Trophoblast cell (in vitro differentiated cells and primary cell): ENCODE measurements around the gene GALR2.

ENCODE experiments used
- DNase-seq, 2 donors: peaks; one replicate each; pipeline ENCODE4 v3.0.0-alpha.2; 2016
- H2AFZ ChIP-seq: 2 replicates; pipeline ENCODE4 v1.6.1; 2013; ENCODE audit warnings: low read length, moderate library complexity, mild to moderate bottlenecking; ENCODE audit not compliant: insufficient read depth, poor library complexity
- H2AK5ac ChIP-seq: 2 replicates; pipeline ENCODE4 v1.6.1; 2013; ENCODE audit warnings: mild to moderate bottlenecking, low read length
- H2BK120ac ChIP-seq: 2 replicates; pipeline ENCODE4 v1.6.1; 2013; ENCODE audit warnings: low read length, mild to moderate bottlenecking, moderate library complexity; ENCODE audit not compliant: insufficient read depth, poor library complexity
- H2BK12ac ChIP-seq: 2 replicates; pipeline ENCODE4 v1.6.1; 2013; ENCODE audit warnings: mild to moderate bottlenecking, low read length, moderate library complexity
- H2BK5ac ChIP-seq: 2 replicates; pipeline ENCODE4 v1.6.1; 2013; ENCODE audit warnings: low read length, low read depth, moderate library complexity, mild to moderate bottlenecking; ENCODE audit not compliant: poor library complexity
- H3K14ac ChIP-seq: 2 replicates; pipeline ENCODE4 v1.6.1; 2013; ENCODE audit warnings: mild to moderate bottlenecking, low read length
- H3K18ac ChIP-seq: 2 replicates; pipeline ENCODE4 v1.6.1; 2013; ENCODE audit warnings: mild to moderate bottlenecking, low read length
- H3K23ac ChIP-seq: 2 replicates; pipeline ENCODE4 v1.6.1; 2013; ENCODE audit warnings: low read length
- H3K27ac ChIP-seq: 2 replicates; pipeline ENCODE4 v1.5.1; 2013; ENCODE audit warnings: low read depth, mild to moderate bottlenecking, inconsistent platforms, low read length, moderate library complexity
- H3K27me3 ChIP-seq: 2 replicates; pipeline ENCODE4 v1.6.1; 2013; ENCODE audit warnings: inconsistent platforms, mild to moderate bottlenecking, low read length, moderate library complexity; ENCODE audit not compliant: insufficient read depth
- H3K36me3 ChIP-seq, 2 experiments: 1 replicate in 1 of 2; 2 replicates in 1 of 2; pipeline ENCODE4 v1.6.1; 2013; ENCODE audit warnings: low read length in 2 of 2, mild to moderate bottlenecking in 2 of 2, moderate library complexity in 1 of 2; ENCODE audit not compliant: insufficient read depth in 2 of 2, control insufficient read depth in 1 of 2
- H3K4ac ChIP-seq: 2 replicates; pipeline ENCODE4 v1.6.1; 2013; ENCODE audit warnings: low read depth, mild to moderate bottlenecking, low read length, moderate library complexity
- H3K4me1 ChIP-seq, 2 experiments: 1 replicate in 1 of 2; 2 replicates in 1 of 2; pipeline ENCODE4 v1.6.1; 2013; ENCODE audit warnings: low read length in 2 of 2, mild to moderate bottlenecking in 2 of 2, moderate library complexity in 1 of 2; ENCODE audit not compliant: insufficient read depth in 2 of 2, control insufficient read depth in 1 of 2
- H3K4me2 ChIP-seq: 2 replicates; pipeline ENCODE4 v1.6.1; 2013; ENCODE audit warnings: inconsistent platforms, mild to moderate bottlenecking, low read length, moderate library complexity
- H3K4me3 ChIP-seq: 2 replicates; pipeline ENCODE4 v1.5.1; 2013; ENCODE audit warnings: mild to moderate bottlenecking, low read depth, low read length, inconsistent platforms
- H3K79me1 ChIP-seq: one replicate; pipeline ENCODE4 v1.6.1; 2013; ENCODE audit warnings: low read length
- H3K79me2 ChIP-seq: 2 replicates; pipeline ENCODE4 v1.6.1; 2013; ENCODE audit warnings: low read length, mild to moderate bottlenecking; ENCODE audit not compliant: control insufficient read depth, insufficient read depth, poor library complexity
- H3K9ac ChIP-seq: 2 replicates; pipeline ENCODE4 v1.6.1; 2013; ENCODE audit warnings: mild to moderate bottlenecking, low read length
- H3K9me3 ChIP-seq: 2 replicates; pipeline ENCODE4 v1.6.1; 2013; ENCODE audit warnings: low read depth, mild to moderate bottlenecking, control low read depth, inconsistent platforms, low read length; ENCODE audit not compliant: insufficient read depth
- H4K12ac ChIP-seq: 2 replicates; pipeline ENCODE4 v1.6.1; 2013; ENCODE audit warnings: low read depth, mild to moderate bottlenecking, low read length, moderate library complexity
- H4K8ac ChIP-seq: 2 replicates; pipeline ENCODE4 v1.6.1; 2013; ENCODE audit warnings: low read depth, mild to moderate bottlenecking, low read length, moderate library complexity
- H4K91ac ChIP-seq: one replicate; pipeline ENCODE4 v1.6.1; 2013; ENCODE audit warnings: low read depth, mild to moderate bottlenecking, low read length, moderate library complexity
- WGBS: extraction: QIAGEN DNeasy Blood & Tissue Kit; methylation state at CpG from one replicate; pipeline ENCODE4 v1.1.7; 2013; ENCODE audit warnings: missing lambda C conversion rate; ENCODE audit not compliant: insufficient read length, insufficient coverage; ENCODE audit errors: extremely low coverage; 5-methylcytosine and 5-hydroxymethylcytosine counted together

GALR2 gene

GRCh38 chr17:76082326-76083251, 8.0 kb downstream of the GALR2 start:
- peaks cover 48 to 51% of the 10 kb centered on the region in 2 experiments for H3K36me3 ChIP-seq
- H3K9me3 ChIP-seq: peaks cover 5% of the 10 kb centered on the region
- no CpG with 5 or more reads among the region's 20 CpGs for WGBS
- no peak overlapping the region for H3K14ac ChIP-seq
- H3K27ac ChIP-seq: no peak overlapping the region
- H3K4me2 ChIP-seq: no peak overlapping the region
- no peak overlapping the region for H3K9ac ChIP-seq
- H3K79me2 ChIP-seq: no peaks in the 10 kb centered on the region
- H2BK5ac ChIP-seq: no peak overlapping the region
- H4K12ac ChIP-seq: no peak overlapping the region
- H3K4ac ChIP-seq: no peak overlapping the region
- H2BK120ac ChIP-seq: no peak overlapping the region
- no peak overlapping the region for H3K23ac ChIP-seq
- no peak overlapping the region for H2AFZ ChIP-seq
- peaks cover 2 to 6% of the 10 kb centered on the region in 2 experiments for H3K4me1 ChIP-seq
- H3K79me1 ChIP-seq: no peaks in the 10 kb centered on the region
- H4K91ac ChIP-seq: no peak overlapping the region
- H3K18ac ChIP-seq: no peak overlapping the region
- DNase-seq: no peak
- no peak overlapping the region for H2BK12ac ChIP-seq
- peaks cover 14% of the 10 kb centered on the region for H3K27me3 ChIP-seq
- H3K4me3 ChIP-seq: no peak overlapping the region
- no peak overlapping the region for H4K8ac ChIP-seq
- H2AK5ac ChIP-seq: no peak overlapping the region

DNA sequence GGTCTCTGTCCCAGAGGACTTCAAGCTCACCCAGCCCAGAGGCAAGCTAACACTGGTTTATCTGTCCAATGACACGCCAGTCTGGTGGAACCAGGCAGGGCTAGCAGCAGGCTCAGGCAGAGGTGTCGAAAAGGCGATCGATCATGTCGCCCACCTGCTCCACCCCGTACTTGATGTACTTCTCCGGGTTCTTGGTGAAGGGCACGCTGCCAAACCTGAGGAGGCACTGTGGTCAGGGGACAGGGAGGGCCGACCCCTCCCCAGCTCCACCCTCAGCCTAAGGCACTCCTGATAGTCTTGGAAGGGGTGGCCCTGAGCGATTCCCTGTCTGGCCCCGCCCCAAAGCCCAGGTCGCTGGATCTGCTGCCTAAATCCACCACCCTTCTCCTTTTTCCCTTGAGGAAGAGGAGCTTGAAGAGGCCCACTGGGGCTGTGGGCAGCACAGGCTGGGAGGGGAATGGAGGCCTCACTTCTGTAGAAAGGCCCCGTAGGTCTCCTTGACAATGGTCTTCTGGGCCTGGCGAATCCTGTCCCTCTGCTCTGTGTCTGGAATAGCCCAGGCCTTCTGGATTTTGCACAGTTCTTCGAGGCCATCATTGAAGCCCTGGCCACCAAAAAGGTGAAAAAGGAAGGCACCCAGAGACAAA, 9.1 kb downstream of the GALR2 start:
- H3K18ac ChIP-seq: no peak overlapping the region
- no peak overlapping the region for H4K12ac ChIP-seq
- WGBS: no CpG with 5 or more reads among the region's 15 CpGs
- peaks cover 2 to 6% of the 10 kb centered on the region in 2 experiments for H3K4me1 ChIP-seq
- H2BK12ac ChIP-seq: no peak overlapping the region
- H3K9me3 ChIP-seq: peaks cover 4% of the 10 kb centered on the region
- no peak overlapping the region for H4K8ac ChIP-seq
- no peaks in the 10 kb centered on the region for H3K79me2 ChIP-seq
- no peak overlapping the region for H3K4ac ChIP-seq
- no peak overlapping the region for H3K23ac ChIP-seq
- no peak overlapping the region for H2BK120ac ChIP-seq
- no peak overlapping the region for H3K4me3 ChIP-seq
- no peak overlapping the region for H2AK5ac ChIP-seq
- H4K91ac ChIP-seq: no peak overlapping the region
- no peak overlapping the region for H2AFZ ChIP-seq
- no peak overlapping the region for H3K14ac ChIP-seq
- H3K79me1 ChIP-seq: no peaks in the 10 kb centered on the region
- peaks cover 59 to 62% of the 10 kb centered on the region in 2 experiments for H3K36me3 ChIP-seq
- no peak overlapping the region for H3K4me2 ChIP-seq
- DNase-seq: no peak
- no peak overlapping the region for H3K27ac ChIP-seq
- H2BK5ac ChIP-seq: no peak overlapping the region
- H3K27me3 ChIP-seq: peaks cover 4% of the 10 kb centered on the region
- H3K9ac ChIP-seq: no peak overlapping the region

DNA sequence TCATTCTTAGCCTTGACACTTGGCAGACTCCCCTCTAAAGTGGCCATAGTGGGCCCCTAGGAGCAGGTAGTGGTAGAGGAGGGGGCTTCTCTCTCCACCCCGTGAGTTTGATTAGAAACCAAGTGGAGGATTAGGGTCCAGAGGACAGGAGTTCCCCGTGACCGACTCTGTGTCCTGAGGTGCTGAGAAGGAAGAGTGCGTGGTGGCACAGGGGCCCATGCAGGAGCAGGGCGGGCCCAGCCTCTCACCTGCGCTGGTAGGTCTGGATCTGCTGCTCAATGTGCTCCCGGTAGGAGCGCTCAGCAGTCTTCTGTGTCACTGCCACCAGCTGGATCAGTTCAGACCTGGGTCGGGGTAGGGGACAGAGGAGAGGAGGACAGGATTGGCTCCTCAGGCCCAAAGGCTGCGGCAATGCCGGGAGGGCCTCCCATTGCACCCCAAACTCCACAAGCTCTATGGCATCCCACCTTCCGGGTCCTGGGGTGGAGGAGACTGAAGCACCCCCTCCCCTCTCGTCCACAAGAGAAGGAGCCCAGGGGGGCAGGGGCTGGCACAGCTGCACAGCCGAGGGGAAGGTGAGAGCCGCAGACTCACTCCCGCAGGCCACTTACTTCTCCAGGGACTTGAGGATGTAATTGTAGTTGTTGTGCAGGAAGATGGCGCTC, 10.6 kb downstream of the GALR2 start:
- no peak overlapping the region for H2AK5ac ChIP-seq
- no CpG with 5 or more reads among the region's 17 CpGs for WGBS
- H3K4me2 ChIP-seq: no peak overlapping the region
- H3K27me3 ChIP-seq: no peaks in the 10 kb centered on the region
- H3K79me2 ChIP-seq: no peaks in the 10 kb centered on the region
- no peaks in the 10 kb centered on the region for H3K79me1 ChIP-seq
- H2BK120ac ChIP-seq: no peak overlapping the region
- H3K27ac ChIP-seq: no peak overlapping the region
- DNase-seq: no peak
- peaks cover 74 to 77% of the 10 kb centered on the region in 2 experiments for H3K36me3 ChIP-seq
- no peak overlapping the region for H2BK5ac ChIP-seq
- peaks cover 2% of the 10 kb centered on the region for H3K9me3 ChIP-seq
- H2BK12ac ChIP-seq: no peak overlapping the region
- no peak overlapping the region for H3K4me3 ChIP-seq
- no peak overlapping the region for H3K9ac ChIP-seq
- H4K12ac ChIP-seq: no peak overlapping the region
- H3K18ac ChIP-seq: no peak overlapping the region
- H3K4me1 ChIP-seq: peaks cover 2 to 5% of the 10 kb centered on the region in 2 experiments
- no peak overlapping the region for H3K4ac ChIP-seq
- H3K23ac ChIP-seq: no peak overlapping the region
- no peak overlapping the region for H4K8ac ChIP-seq
- no peak overlapping the region for H2AFZ ChIP-seq
- H3K14ac ChIP-seq: no peak overlapping the region
- no peak overlapping the region for H4K91ac ChIP-seq

DNA sequence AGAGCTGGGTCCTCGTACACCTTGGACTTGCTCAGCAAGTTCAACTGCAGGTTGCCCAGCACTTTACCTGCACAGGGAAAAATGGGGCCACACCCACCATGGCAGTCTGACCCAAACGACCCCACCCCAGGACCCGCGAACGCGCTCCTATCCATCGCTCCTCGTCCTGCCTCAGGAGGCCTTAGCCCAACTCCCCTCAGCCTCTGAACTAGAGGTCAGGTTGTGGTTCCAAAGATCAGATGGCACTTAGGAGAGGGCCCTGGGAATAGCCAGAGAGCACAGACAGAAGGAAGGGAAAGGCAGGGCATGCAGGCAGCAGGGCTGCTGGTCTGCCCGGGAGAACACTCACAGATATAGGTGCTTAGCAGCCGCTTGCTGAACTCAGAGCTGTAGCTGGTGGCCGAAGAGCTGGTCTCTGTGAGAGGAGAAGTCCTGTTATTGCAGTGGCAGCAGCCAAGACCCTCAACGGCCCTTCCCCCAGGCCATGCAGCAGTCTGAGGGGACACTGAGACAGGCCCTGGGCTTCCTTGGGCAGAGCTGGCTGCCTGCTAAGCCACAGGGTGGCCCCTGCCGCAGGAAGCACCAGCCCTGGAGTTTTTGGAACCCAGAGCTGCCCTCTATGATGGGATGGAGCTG, 11.3 kb downstream of the GALR2 start:
- DNase-seq: no peak
- no CpG with 5 or more reads among the region's 13 CpGs for WGBS
- Histone ChIP-seq H3K23ac (no peak overlapping the region), H3K14ac (no peak overlapping the region), H3K4me3 (no peak overlapping the region), H3K4me2 (no peak overlapping the region), H2BK5ac (no peak overlapping the region), H3K18ac (no peak overlapping the region), H2BK120ac (no peak overlapping the region), H2AFZ (no peak overlapping the region), H3K4me1 (no peaks in the 10 kb centered on the region), H3K9me3 (no peaks in the 10 kb centered on the region), H2AK5ac (no peak overlapping the region), H4K8ac (no peak overlapping the region), H3K9ac (no peak overlapping the region), H2BK12ac (no peak overlapping the region), H3K79me1 (no peaks in the 10 kb centered on the region), H3K4ac (no peak overlapping the region), H3K36me3 (peaks cover 81 to 84% of the 10 kb centered on the region in 2 experiments), H4K12ac (no peak overlapping the region), H3K27ac (no peak overlapping the region), H3K79me2 (no peaks in the 10 kb centered on the region), H4K91ac (no peak overlapping the region), H3K27me3 (no peaks in the 10 kb centered on the region)
